Measurements from ENCODE around the gene CD69.

DNA sequence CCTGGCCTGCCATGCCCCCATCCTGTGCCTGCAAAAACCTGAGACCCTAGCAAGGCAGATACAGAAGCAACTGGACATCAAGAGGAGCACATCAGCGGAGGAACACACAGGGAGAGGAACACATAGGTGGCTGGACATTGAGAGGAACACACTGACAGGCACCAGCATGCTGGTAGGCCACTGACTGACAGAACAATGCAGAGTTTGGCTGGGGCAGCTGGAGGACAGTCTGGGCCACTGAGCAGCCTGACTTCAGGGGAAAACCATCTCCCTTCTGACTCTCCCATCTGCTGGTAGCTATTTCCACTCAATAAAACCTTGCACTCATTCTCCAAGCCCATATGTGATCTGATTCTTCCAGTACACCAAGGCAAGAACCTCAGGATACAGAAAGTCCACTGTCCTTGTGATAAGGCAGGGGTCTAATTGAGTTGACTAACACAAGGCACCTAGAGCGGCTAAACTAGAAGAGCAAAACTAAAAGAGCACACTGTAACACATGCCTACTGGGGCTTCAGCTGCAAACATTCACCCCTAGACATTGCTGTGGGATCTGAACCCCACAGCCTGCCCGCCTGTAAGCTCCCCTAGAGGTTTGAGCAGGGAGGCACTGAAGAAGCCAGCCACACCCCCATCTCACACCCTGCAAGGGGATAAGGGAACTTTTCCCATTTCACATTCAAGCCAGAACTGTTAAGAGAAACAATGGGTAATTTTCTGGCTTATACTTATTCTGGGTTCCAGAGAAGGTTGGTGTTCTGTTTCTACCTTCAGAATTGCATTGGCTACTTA is 49.9 kb downstream of the CD69 start:
- TF ChIP-seq, protein P1, sequence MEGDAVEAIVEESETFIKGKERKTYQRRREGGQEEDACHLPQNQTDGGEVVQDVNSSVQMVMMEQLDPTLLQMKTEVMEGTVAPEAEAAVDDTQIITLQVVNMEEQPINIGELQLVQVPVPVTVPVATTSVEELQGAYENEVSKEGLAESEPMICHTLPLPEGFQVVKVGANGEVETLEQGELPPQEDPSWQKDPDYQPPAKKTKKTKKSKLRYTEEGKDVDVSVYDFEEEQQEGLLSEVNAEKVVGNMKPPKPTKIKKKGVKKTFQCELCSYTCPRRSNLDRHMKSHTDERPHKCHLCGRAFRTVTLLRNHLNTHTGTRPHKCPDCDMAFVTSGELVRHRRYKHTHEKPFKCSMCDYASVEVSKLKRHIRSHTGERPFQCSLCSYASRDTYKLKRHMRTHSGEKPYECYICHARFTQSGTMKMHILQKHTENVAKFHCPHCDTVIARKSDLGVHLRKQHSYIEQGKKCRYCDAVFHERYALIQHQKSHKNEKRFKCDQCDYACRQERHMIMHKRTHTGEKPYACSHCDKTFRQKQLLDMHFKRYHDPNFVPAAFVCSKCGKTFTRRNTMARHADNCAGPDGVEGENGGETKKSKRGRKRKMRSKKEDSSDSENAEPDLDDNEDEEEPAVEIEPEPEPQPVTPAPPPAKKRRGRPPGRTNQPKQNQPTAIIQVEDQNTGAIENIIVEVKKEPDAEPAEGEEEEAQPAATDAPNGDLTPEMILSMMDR (IDR thresholded peaks at IDR 0.05), result no peak
- no peak for TF ChIP-seq POLR2A (IDR thresholded peaks at IDR 0.05)
